Neural cell (in vitro differentiated cells): ENCODE data around the gene RBMS3. TPM values are rescaled to one million over a fixed set of nuclear protein-coding genes. Genes with fewer than 3 reads are reported as not detected.

Experiments
- H2AFZ ChIP-seq: fragments of 200-600, 300-800 bp; sonication (generic), shearing (Covaris generic); 2 replicates; pipeline ENCODE4 v1.6.0; 2014; ENCODE audit warnings: low read depth, mild to moderate bottlenecking, antibody characterized with exemption, low read length, moderate library complexity
- H3F3A ChIP-seq: fragments of 200-600 bp; shearing (Covaris generic); 2 replicates; pipeline ENCODE4 v1.6.1; 2016; ENCODE audit warnings: mild to moderate bottlenecking, moderate library complexity, mixed read lengths, antibody characterized with exemption, low read length; ENCODE audit not compliant: insufficient read depth, poor library complexity, severe bottlenecking
- H3K27ac ChIP-seq: fragments of 200-600, 300-800 bp; sonication (generic), shearing (Covaris generic); 2 replicates; pipeline ENCODE4 v1.5.1; 2014; ENCODE audit warnings: mild to moderate bottlenecking, low read length, moderate library complexity
- H3K27me3 ChIP-seq: fragments of 300-800, 200-600 bp; sonication (generic), shearing (Covaris generic); 2 replicates; pipeline ENCODE4 v1.6.0; 2014; ENCODE audit warnings: mild to moderate bottlenecking, low read depth, low read length, moderate library complexity; ENCODE audit not compliant: insufficient read depth
- H3K36me3 ChIP-seq: fragments of 300-800, 200-600 bp; sonication (generic), shearing (Covaris generic); 2 replicates; pipeline ENCODE4 v1.5.1; 2014; ENCODE audit warnings: mild to moderate bottlenecking, antibody characterized with exemption, low read length, moderate library complexity; ENCODE audit not compliant: insufficient read depth
- H3K4me2 ChIP-seq: fragments of 300-800, 200-600 bp; sonication (generic), shearing (Covaris generic); 2 replicates; pipeline ENCODE4 v1.6.0; 2014; ENCODE audit warnings: mild to moderate bottlenecking, low read length
- H3K4me3 ChIP-seq: fragments of 300-800, 200-600 bp; sonication (generic), shearing (Covaris generic); 2 replicates; pipeline ENCODE4 v1.5.1; 2014; ENCODE audit warnings: mild to moderate bottlenecking, low read length, moderate library complexity
- H3K79me2 ChIP-seq: fragments of 200-600 bp; shearing (Covaris generic); replicated peaks from 2 replicates; pipeline ENCODE4 v1.6.0; 2014; ENCODE audit warnings: mild to moderate bottlenecking, low read length, moderate library complexity; ENCODE audit not compliant: insufficient read depth
- H3K9ac ChIP-seq: fragments of 300-800, 200-600 bp; sonication (generic), shearing (Covaris generic); 2 replicates; pipeline ENCODE4 v1.6.1; 2016; ENCODE audit warnings: mild to moderate bottlenecking, low read length, mixed read lengths
- H3K9me2 ChIP-seq: fragments of 200-600 bp; shearing (Covaris generic); 2 replicates; pipeline ENCODE4 v1.6.1; 2016; ENCODE audit warnings: mild to moderate bottlenecking, low read length, mixed read lengths; ENCODE audit not compliant: insufficient read depth
- H3K9me3 ChIP-seq: fragments of 200-600, 300-800 bp; sonication (generic), shearing (Covaris generic); 2 replicates; pipeline ENCODE4 v1.6.1; 2016; ENCODE audit warnings: mild to moderate bottlenecking, mixed run types, low read length, moderate library complexity, mixed read lengths
- H4K20me1 ChIP-seq: fragments of 200-600 bp; shearing (Covaris generic); 2 replicates; pipeline ENCODE4 v1.6.1; 2016; ENCODE audit warnings: mild to moderate bottlenecking, mixed run types; ENCODE audit not compliant: insufficient read depth
- CTCF ChIP-seq: fragments of 450-650 bp; IDR thresholded peaks from 2 replicates; pipeline ENCODE4 v1.5.1; 2014; ENCODE audit warnings: antibody characterized with exemption, mild to moderate bottlenecking, moderate library complexity; ENCODE audit not compliant: poor library complexity, severe bottlenecking
- EP300 ChIP-seq: fragments of 450-650 bp; conservative IDR thresholded peaks from 2 replicates; pipeline ENCODE4 v1.6.1; 2014; ENCODE audit warnings: antibody characterized with exemption, mild to moderate bottlenecking, moderate library complexity; ENCODE audit not compliant: poor library complexity, severe bottlenecking
- EZH2 ChIP-seq: fragments of 200-600, 300-800 bp; shearing (Covaris generic), sonication (generic); IDR thresholded peaks from 2 replicates; pipeline ENCODE4 v1.6.1; 2014; ENCODE audit warnings: antibody characterized with exemption, low read length, borderline replicate concordance, mild to moderate bottlenecking; ENCODE audit not compliant: insufficient read depth, poor library complexity, severe bottlenecking
- MXI1 ChIP-seq: fragments of 450-650 bp; conservative IDR thresholded peaks from 2 replicates; pipeline ENCODE4 v1.6.1; 2014; ENCODE audit warnings: antibody characterized with exemption, mild to moderate bottlenecking; ENCODE audit not compliant: poor library complexity, severe bottlenecking
- POLR2AphosphoS5 ChIP-seq: IDR thresholded peaks from 2 replicates; pipeline ENCODE4 v1.6.1; 2012
- RAD21 ChIP-seq: fragments of 450-650 bp; conservative IDR thresholded peaks from 2 replicates; pipeline ENCODE4 v1.6.1; 2014; ENCODE audit warnings: antibody characterized with exemption, mild to moderate bottlenecking, moderate library complexity
- REST ChIP-seq: IDR thresholded peaks from 2 replicates; pipeline ENCODE4 v1.6.1; 2012; ENCODE audit warnings: borderline replicate concordance
- SMC3 ChIP-seq: fragments of 450-650 bp; conservative IDR thresholded peaks from 2 replicates; pipeline ENCODE4 v1.6.1; 2014; ENCODE audit warnings: antibody characterized with exemption, mild to moderate bottlenecking, moderate library complexity; ENCODE audit not compliant: poor library complexity
- TAF1 ChIP-seq: IDR thresholded peaks from 2 replicates; pipeline ENCODE4 v1.6.1; 2012; ENCODE audit warnings: low read depth
- polyA plus RNA-seq: library from polyadenylated mRNA; depleted of rRNA; stranded (reverse); fragments of >200 nt; gene quantifications from 2 replicates; pipeline ENCODE4 v1.2.3, GENCODE V29; 2014

The RBMS3 gene
- polyA plus RNA-seq, 1 donor from 2014 or later, result 0.53 TPM

GRCh38 chr3:29293421-29293820 lies 12.6 kb downstream of the RBMS3 start:
- H3K4me3 ChIP-seq, result no peak overlapping the region
- no peaks in the 10 kb centered on the region for H3F3A ChIP-seq
- H3K79me2 ChIP-seq, result no peaks in the 10 kb centered on the region
- no peaks in the 10 kb centered on the region for H4K20me1 ChIP-seq
- H3K36me3 ChIP-seq, result no peaks in the 10 kb centered on the region
- H2AFZ ChIP-seq, result no peak overlapping the region
- no peaks in the 10 kb centered on the region for H3K9me2 ChIP-seq
- H3K27me3 ChIP-seq, result no peaks in the 10 kb centered on the region
- H3K9me3 ChIP-seq, result no peaks in the 10 kb centered on the region
- no peak overlapping the region for H3K4me2 ChIP-seq
- no peak overlapping the region for H3K9ac ChIP-seq
- TF ChIP-seq RAD21 (no peak), EZH2 (no peak), TAF1 (no peak)
- no peak overlapping the region for H3K27ac ChIP-seq

DNA sequence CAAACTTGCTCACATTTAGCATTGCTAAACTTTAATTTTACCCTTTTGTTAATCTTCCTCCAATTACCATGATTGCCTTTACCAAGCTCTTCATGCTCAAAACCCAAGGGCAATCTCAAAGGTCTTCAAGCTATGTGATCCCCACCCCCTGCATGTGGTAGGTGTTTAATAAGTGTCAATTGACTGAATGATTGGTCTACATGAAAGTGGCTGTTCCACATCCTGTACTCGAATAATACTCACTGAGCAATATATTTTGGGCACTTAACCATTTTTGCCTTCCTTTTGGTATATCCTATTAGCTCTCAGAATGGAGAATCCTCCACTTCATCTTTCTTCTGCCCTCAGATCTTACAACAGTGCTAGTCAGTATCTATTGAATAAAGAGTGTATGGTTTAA lies 17.1 kb downstream of the RBMS3 start:
- H3K27me3 ChIP-seq, result no peaks in the 10 kb centered on the region
- H3K79me2 ChIP-seq, result no peaks in the 10 kb centered on the region
- H4K20me1 ChIP-seq, result no peaks in the 10 kb centered on the region

More for the DNA sequence above, 17.1 kb downstream of the RBMS3 start:
- H3K27ac ChIP-seq, result no peak overlapping the region
- H3K9me3 ChIP-seq, result no peaks in the 10 kb centered on the region
- H3K36me3 ChIP-seq, result no peaks in the 10 kb centered on the region
- H3K9ac ChIP-seq, result no peak overlapping the region
- no peak overlapping the region for H3K4me3 ChIP-seq
- H3K4me2 ChIP-seq, result no peak overlapping the region
- no peak overlapping the region for H2AFZ ChIP-seq
- no peaks in the 10 kb centered on the region for H3K9me2 ChIP-seq
- TF ChIP-seq MXI1 (no peak), RAD21 (no peak), SMC3 (no peak), EZH2 (no peak), REST (no peak), TAF1 (no peak), EP300 (no peak), CTCF (no peak), POLR2AphosphoS5 (no peak)
- H3F3A ChIP-seq, result no peaks in the 10 kb centered on the region
